GM12878 (cell line): ENCODE measurements around the gene GGT7. TPM values are rescaled to one million over a fixed set of nuclear protein-coding genes. Genes with fewer than 3 reads are reported as not detected.

Experiments
- CBFB ChIP-seq: IDR thresholded peaks from 2 replicates; pipeline ENCODE4 v1.6.1; 2016; ENCODE audit warnings: antibody characterized with exemption, low read depth
- CBX3 ChIP-seq: fragments of 200-600 bp; sonication (generic); IDR thresholded peaks from 2 replicates; pipeline ENCODE4 v1.6.1; 2016; ENCODE audit warnings: low read depth, borderline replicate concordance
- CBX5 ChIP-seq: sonication (generic); IDR thresholded peaks from 2 replicates; pipeline ENCODE4 v1.6.1; 2016; ENCODE audit warnings: low read depth, moderate library complexity, mild to moderate bottlenecking, inconsistent platforms
- CHD2 ChIP-seq: IDR thresholded peaks from 2 replicates; pipeline ENCODE4 v1.6.1; 2011; ENCODE audit warnings: low read depth, low read length, improper control_type of control experiment, borderline replicate concordance
- FOS ChIP-seq: IDR thresholded peaks from 3 replicates; pipeline ENCODE4 v1.6.1; 2011; ENCODE audit warnings: borderline replicate concordance; ENCODE audit not compliant: insufficient read length; ENCODE audit errors: extremely low read depth
- HDAC2 ChIP-seq: fragments of 200-600 bp; sonication (generic); IDR thresholded peaks from 2 replicates; pipeline ENCODE4 v1.6.1; 2017
- IKZF1 ChIP-seq: fragments of 450-650 bp; conservative IDR thresholded peaks from 2 replicates; pipeline ENCODE4 v1.6.1; 2017; ENCODE audit warnings: antibody characterized with exemption, mild to moderate bottlenecking
- IRF4 ChIP-seq: IDR thresholded peaks from 2 replicates; pipeline ENCODE4 v1.6.1; 2011; ENCODE audit warnings: low read depth, low read length
- MTA2 ChIP-seq: fragments of 450-650 bp; IDR thresholded peaks from 2 replicates; pipeline ENCODE4 v1.6.1; 2016; ENCODE audit warnings: low read depth, mild to moderate bottlenecking, moderate library complexity
- MTA3 ChIP-seq: IDR thresholded peaks from 2 replicates; pipeline ENCODE4 v1.6.1; 2012; ENCODE audit warnings: low read length, inconsistent platforms, borderline replicate concordance
- PBX3 ChIP-seq: IDR thresholded peaks from 2 replicates; pipeline ENCODE4 v1.6.1; 2011; ENCODE audit warnings: mild to moderate bottlenecking, low read depth, low read length, moderate library complexity; ENCODE audit not compliant: insufficient replicate concordance
- PKNOX1 ChIP-seq: fragments of 450-650 bp; IDR thresholded peaks from 2 replicates; pipeline ENCODE4 v1.6.1; 2016; ENCODE audit warnings: mild to moderate bottlenecking
- RB1 ChIP-seq: fragments of 450-650 bp; formaldehyde crosslinking; IDR thresholded peaks from 2 replicates; pipeline ENCODE4 v1.6.1; 2017; ENCODE audit warnings: mild to moderate bottlenecking, borderline replicate concordance
- RCOR1 ChIP-seq: conservative IDR thresholded peaks from 2 replicates; pipeline ENCODE4 v1.6.1; 2012; ENCODE audit warnings: low read depth, low read length, improper control_type of control experiment
- SMAD1 ChIP-seq: fragments of 450-650 bp; IDR thresholded peaks from 2 replicates; pipeline ENCODE4 v1.6.1; 2018; ENCODE audit warnings: mild to moderate bottlenecking, low read depth; ENCODE audit not compliant: partially characterized antibody
- SMARCA5 ChIP-seq: fragments of 450-650 bp; IDR thresholded peaks from 2 replicates; pipeline ENCODE4 v1.6.1; 2017; ENCODE audit warnings: mild to moderate bottlenecking
- SP1 ChIP-seq: IDR thresholded peaks from one replicate; pipeline ENCODE4 v1.6.1; 2011; ENCODE audit warnings: low read depth, low read length
- SREBF2 ChIP-seq: IDR thresholded peaks from 2 replicates; pipeline ENCODE4 v1.6.1; 2012; ENCODE audit warnings: mild to moderate bottlenecking, low read length
- STAT1 ChIP-seq: fragments of 450-650 bp; conservative IDR thresholded peaks from 2 replicates; pipeline ENCODE4 v1.6.1; 2014; ENCODE audit warnings: antibody characterized with exemption, mild to moderate bottlenecking
- TCF3 ChIP-seq: IDR thresholded peaks from 2 replicates; pipeline ENCODE4 v1.6.1; 2012; ENCODE audit warnings: low read depth, mild to moderate bottlenecking, low read length, borderline replicate concordance; ENCODE audit not compliant: insufficient read depth
- WRNIP1 ChIP-seq: IDR thresholded peaks from 2 replicates; pipeline ENCODE4 v1.6.1; 2011; ENCODE audit warnings: low read depth, low read length, improper control_type of control experiment, borderline replicate concordance
- YY1 ChIP-seq: IDR thresholded peaks from 2 replicates; pipeline ENCODE4 v1.6.1; 2011; ENCODE audit warnings: low read depth, mild to moderate bottlenecking, low read length
- ZNF24 ChIP-seq: fragments of 450-650 bp; IDR thresholded peaks from 2 replicates; pipeline ENCODE4 v1.6.1; 2017; ENCODE audit warnings: antibody characterized with exemption, mild to moderate bottlenecking
- polyA plus RNA-seq, 11 experiments: library from polyadenylated mRNA; depleted of rRNA in 4 of 11; unstranded in 6 of 11; stranded (reverse) in 5 of 11; fragments of >200 nt; fragmentation: Nextera tagmentation in 4 of 11; fragmentation: Illumina TruSeq in 1 of 11; extraction: Ambion mirVana in 4 of 11; extraction: Trizol in 1 of 11; gene quantifications; 1 replicate in 1 of 11; 2 replicates in 10 of 11; pipeline versions ENCODE4 v1.2.1 to v1.2.3, GENCODE V29; 2011 to 2016; ENCODE audit warnings: inconsistent platforms in 2 of 11, missing spikeins in 2 of 11, low read depth in 1 of 11
- total RNA-seq, 4 experiments: library from RNA; depleted of rRNA in 3 of 4; stranded (reverse); fragments of >200 nt in 3 of 4; fragmentation: Illumina TruSeq in 1 of 4; extraction: Trizol in 1 of 4; gene quantifications; 2 replicates each; pipeline versions ENCODE4 v1.2.1 to v1.2.3, GENCODE V29; 2013 to 2021
- TF ChIP-seq, protein P1 (sequence below): IDR thresholded peaks from 2 replicates; pipeline ENCODE4 v1.6.1; 2012; ENCODE audit warnings: mild to moderate bottlenecking, low read depth, low read length
- TF ChIP-seq, protein P2 (sequence below), 3 experiments: IDR thresholded peaks in 2 of 3; conservative IDR thresholded peaks in 1 of 3; 2 replicates each; pipeline ENCODE4 v1.5.1; 2011; ENCODE audit warnings: low read depth in 3 of 3, low read length in 3 of 3, mild to moderate bottlenecking in 3 of 3, control low read depth in 2 of 3, moderate library complexity in 2 of 3, inconsistent platforms in 1 of 3, mixed read lengths in 1 of 3; ENCODE audit not compliant: control insufficient read depth in 2 of 3, insufficient read depth in 1 of 3; ENCODE audit errors: extremely low read depth in 1 of 3

GGT7 gene
- total and polyA plus RNA-seq, 10 of the 15 experiments (the other 5 are each of a cell fraction or from before 2014, with no cell fraction given), result 0.02 to 14.7 (median 5.3) TPM

DNA sequence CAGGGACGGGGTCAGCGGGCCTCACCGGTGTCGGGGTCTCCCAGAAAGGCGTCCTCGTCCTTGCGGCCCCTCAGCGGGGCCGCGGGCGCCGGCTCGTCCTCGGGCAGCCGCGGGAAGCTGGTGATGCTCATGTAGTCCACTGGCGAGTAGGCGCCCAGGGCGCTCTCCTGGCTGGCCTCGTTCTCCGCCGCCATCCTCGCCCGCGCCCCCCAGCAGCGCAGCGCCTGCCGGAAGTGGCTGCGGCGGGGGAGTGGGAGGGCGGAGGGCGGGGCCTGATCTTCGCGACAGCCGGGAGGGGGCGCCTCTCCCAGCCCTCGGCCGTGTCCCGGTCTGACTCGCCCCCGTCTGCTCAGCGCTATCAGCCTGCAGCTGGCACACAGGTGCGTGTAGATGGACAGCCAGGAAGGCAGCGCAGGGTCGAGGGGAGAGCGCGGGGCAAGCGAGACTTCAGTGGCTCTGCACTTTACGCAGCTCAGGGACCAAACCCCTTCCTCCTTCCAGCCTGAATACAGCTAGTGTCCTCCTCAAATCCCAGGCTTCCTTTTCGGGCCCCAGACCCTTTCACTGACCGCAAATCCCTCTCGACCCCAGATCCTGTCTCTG lies at the start of gene GGT7 (continued):
- TF ChIP-seq, protein P1, sequence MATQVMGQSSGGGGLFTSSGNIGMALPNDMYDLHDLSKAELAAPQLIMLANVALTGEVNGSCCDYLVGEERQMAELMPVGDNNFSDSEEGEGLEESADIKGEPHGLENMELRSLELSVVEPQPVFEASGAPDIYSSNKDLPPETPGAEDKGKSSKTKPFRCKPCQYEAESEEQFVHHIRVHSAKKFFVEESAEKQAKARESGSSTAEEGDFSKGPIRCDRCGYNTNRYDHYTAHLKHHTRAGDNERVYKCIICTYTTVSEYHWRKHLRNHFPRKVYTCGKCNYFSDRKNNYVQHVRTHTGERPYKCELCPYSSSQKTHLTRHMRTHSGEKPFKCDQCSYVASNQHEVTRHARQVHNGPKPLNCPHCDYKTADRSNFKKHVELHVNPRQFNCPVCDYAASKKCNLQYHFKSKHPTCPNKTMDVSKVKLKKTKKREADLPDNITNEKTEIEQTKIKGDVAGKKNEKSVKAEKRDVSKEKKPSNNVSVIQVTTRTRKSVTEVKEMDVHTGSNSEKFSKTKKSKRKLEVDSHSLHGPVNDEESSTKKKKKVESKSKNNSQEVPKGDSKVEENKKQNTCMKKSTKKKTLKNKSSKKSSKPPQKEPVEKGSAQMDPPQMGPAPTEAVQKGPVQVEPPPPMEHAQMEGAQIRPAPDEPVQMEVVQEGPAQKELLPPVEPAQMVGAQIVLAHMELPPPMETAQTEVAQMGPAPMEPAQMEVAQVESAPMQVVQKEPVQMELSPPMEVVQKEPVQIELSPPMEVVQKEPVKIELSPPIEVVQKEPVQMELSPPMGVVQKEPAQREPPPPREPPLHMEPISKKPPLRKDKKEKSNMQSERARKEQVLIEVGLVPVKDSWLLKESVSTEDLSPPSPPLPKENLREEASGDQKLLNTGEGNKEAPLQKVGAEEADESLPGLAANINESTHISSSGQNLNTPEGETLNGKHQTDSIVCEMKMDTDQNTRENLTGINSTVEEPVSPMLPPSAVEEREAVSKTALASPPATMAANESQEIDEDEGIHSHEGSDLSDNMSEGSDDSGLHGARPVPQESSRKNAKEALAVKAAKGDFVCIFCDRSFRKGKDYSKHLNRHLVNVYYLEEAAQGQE, result no peak
- TF ChIP-seq SMARCA5 (peak; percentile 57; the same call in 1 of the 2 replicates), TCF3 (peak; percentile 89), RB1 (no peak), HDAC2 (no peak), WRNIP1 (no peak), FOS (no peak), CHD2 (no peak), SREBF2 (no peak), PBX3 (no peak), RCOR1 (no peak), STAT1 (no peak), SP1 (peak; percentile 34), IRF4 (0 out of 2 replicates have a peak, but pooled peaks have one; percentile 39), MTA2 (no peak), MTA3 (no peak), CBX5 (no peak), YY1 (peak; percentile 71; the same call in 1 of the 2 replicates), CBX3 (no peak), ZNF24 (no peak), PKNOX1 (peak; percentile 65; the same call in 1 of the 2 replicates), CBFB (no peak), SMAD1 (no peak), IKZF1 (peak; percentile 41; the same call in 1 of the 2 replicates)
- TF ChIP-seq, protein P2, sequence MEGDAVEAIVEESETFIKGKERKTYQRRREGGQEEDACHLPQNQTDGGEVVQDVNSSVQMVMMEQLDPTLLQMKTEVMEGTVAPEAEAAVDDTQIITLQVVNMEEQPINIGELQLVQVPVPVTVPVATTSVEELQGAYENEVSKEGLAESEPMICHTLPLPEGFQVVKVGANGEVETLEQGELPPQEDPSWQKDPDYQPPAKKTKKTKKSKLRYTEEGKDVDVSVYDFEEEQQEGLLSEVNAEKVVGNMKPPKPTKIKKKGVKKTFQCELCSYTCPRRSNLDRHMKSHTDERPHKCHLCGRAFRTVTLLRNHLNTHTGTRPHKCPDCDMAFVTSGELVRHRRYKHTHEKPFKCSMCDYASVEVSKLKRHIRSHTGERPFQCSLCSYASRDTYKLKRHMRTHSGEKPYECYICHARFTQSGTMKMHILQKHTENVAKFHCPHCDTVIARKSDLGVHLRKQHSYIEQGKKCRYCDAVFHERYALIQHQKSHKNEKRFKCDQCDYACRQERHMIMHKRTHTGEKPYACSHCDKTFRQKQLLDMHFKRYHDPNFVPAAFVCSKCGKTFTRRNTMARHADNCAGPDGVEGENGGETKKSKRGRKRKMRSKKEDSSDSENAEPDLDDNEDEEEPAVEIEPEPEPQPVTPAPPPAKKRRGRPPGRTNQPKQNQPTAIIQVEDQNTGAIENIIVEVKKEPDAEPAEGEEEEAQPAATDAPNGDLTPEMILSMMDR (IDR thresholded peaks at IDR 0.05 in 2 of 3, conservative IDR thresholded peaks at IDR 0.05 in 1 of 3; ENCODE audit: control insufficient read depth in 2 of 3, extremely low read depth in 1 of 3, insufficient read depth in 1 of 3, low read depth in 3 of 3, low read length in 3 of 3), result peak; percentile 46 to 69 (median 67)
